LNCaP clone FGC (cell line): ENCODE measurements around the gene TUBA1B.
A peak's percentile ranks its signal among the peaks of the same experiment; 100 is the strongest.
"Not testable (repeated sequence)": the region's sequence is repeated elsewhere in the genome, so short reads cannot be mapped to it uniquely, and the experiment has no call there.

ENCODE experiments used
- DNase-seq: peaks from one replicate; pipeline ENCODE4 v3.0.0-alpha.2; 2011; ENCODE audit warnings: low read depth
- H3K4me3 ChIP-seq: 2 replicates; pipeline ENCODE4 v1.5.1; 2011; ENCODE audit warnings: mild to moderate bottlenecking, low read depth, low read length, control low read depth
- TF ChIP-seq, protein P1 (sequence below): IDR thresholded peaks from 2 replicates; pipeline ENCODE4 v1.5.1; 2012; ENCODE audit warnings: mild to moderate bottlenecking; ENCODE audit not compliant: control insufficient read depth, insufficient read depth; ENCODE audit errors: extremely low read depth

TUBA1B gene

GRCh38 chr12:49131051-49131893 lies at the start of gene TUBA1B:
TSS of gene TUBA1B (minus strand) at chr12:49131395. CDS start at chr12:49131300, 95 bp downstream.
- TF ChIP-seq, protein P1, sequence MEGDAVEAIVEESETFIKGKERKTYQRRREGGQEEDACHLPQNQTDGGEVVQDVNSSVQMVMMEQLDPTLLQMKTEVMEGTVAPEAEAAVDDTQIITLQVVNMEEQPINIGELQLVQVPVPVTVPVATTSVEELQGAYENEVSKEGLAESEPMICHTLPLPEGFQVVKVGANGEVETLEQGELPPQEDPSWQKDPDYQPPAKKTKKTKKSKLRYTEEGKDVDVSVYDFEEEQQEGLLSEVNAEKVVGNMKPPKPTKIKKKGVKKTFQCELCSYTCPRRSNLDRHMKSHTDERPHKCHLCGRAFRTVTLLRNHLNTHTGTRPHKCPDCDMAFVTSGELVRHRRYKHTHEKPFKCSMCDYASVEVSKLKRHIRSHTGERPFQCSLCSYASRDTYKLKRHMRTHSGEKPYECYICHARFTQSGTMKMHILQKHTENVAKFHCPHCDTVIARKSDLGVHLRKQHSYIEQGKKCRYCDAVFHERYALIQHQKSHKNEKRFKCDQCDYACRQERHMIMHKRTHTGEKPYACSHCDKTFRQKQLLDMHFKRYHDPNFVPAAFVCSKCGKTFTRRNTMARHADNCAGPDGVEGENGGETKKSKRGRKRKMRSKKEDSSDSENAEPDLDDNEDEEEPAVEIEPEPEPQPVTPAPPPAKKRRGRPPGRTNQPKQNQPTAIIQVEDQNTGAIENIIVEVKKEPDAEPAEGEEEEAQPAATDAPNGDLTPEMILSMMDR: no peak
- H3K4me3 ChIP-seq: peak within 1 kb of the TSS; percentile 86
- peak; percentile 30 for DNase-seq

GRCh38 chr12:49174218-49174617 lies 43.0 kb upstream of the TUBA1B start:
- H3K4me3 ChIP-seq: no peak overlapping the region
- DNase-seq: no peak
- TF ChIP-seq, protein P1: no peak

DNA sequence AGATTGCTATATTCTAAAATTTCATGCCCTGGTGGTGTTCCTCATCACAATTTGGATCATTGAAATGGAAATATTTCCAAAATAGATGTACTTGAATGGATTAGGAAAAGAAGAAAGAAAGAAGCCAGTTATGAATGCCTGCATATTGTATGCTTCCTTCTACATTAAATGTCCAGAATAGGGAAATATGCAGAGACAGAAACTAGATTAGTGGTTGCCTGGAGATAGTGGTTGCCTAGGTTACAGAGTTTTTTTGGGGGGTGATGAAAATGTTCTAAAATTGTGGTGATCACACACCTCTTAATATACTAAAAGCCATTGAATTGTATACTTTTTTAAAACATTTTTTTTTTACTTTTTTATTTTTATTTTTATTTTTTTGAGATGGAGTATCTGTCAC lies 39.7 kb upstream of the TUBA1B start:
- DNase-seq: no peak
- TF ChIP-seq, protein P1: no peak
- no peak overlapping the region for H3K4me3 ChIP-seq

DNA sequence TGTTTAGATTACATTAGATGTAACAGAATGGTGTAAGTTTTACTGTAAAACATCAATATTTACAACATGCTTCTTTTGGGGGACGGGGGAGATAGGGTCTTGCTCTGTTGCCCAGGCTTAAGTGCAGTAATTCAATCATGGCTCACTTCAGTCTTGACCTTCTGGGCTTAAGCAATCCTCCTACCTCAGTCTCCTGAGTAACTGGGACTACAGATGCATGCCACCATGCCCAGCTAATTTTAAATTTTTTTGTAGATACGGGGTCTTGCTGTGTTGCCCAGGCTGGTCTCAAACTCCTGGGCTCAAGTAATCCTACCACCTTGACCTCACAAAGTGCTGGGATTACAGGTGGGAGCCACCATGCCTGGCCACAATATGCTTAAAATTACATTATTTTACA lies 33.9 kb upstream of the TUBA1B start:
- no peak overlapping the region for H3K4me3 ChIP-seq
- DNase-seq: no peak
- TF ChIP-seq, protein P1: no peak

GRCh38 chr12:49161901-49162300 lies 30.7 kb upstream of the TUBA1B start:
- not testable (repeated sequence) for DNase-seq, H3K4me3 ChIP-seq

GRCh38 chr12:49161092-49161795 lies 30.0 kb upstream of the TUBA1B start:
- no peak for DNase-seq
- TF ChIP-seq, protein P1: no peak
- H3K4me3 ChIP-seq: no peak overlapping the region

DNA sequence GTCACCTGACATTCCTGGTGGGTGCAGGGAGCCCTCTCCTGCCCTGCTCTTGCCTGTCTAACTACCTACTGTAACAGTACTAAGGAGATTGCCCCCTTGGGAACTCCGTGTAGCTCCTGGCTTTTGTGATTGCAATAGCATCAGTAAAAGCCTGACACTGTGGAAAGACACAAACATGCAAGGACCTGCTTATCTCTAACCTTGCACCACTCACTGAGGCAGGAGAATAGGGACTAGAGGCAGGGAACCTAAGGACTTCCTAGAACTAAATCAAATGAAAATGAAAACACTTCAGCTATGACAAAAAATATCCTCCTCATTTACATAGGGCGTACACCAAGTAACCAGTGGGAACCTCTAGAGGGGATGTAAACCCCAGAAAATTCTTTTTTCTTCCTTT lies 29.2 kb upstream of the TUBA1B start:
- no peak for DNase-seq
- H3K4me3 ChIP-seq: no peak overlapping the region
- TF ChIP-seq, protein P1: no peak
